ENCODE data around the gene CXCL9.
"Not testable (repeated sequence)": the region's sequence is repeated elsewhere in the genome, so short reads cannot be mapped to it uniquely, and the experiment has no call there.

The CXCL9 gene

DNA sequence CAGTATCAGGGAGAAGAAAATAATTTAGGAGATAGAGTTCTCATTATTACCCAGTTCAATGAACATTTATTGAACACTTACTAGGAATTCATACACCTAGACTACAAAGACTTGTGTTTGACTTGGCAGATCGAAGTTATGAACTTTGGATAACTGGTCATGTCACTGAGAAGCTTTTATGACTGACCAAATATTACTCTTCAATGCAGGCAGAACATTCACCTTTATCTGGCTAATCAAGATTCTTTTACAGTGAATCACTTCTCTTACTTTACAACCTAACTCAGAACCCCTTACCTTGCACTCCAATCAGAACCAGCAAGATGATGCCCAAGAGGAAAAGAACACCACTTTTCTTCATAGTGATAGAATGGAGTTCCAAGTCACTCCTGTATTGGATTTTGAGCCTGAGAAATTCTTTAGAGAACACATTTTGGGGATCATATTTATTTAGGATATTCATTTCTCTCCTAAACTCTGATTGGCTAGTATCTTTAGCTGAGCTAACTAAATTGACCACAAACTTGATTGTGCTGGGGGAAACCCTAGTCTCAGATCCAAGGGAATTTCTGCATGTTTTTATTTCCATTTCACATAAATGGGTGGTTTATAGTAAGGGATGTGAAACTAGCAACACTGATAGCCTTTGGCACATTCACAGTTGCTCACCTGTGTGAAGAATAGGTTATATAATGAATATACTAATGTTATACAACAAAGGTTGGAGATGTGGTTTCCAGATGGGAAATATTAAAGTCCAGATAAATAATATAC is at the start of gene CXCL9:
Gene CXCL9, minus strand, starts transcription at position 421 of the 774 bp plus-strand sequence. Its CDS starts 60 bp downstream, at position 361.
- no peak for DNase-seq

DNA sequence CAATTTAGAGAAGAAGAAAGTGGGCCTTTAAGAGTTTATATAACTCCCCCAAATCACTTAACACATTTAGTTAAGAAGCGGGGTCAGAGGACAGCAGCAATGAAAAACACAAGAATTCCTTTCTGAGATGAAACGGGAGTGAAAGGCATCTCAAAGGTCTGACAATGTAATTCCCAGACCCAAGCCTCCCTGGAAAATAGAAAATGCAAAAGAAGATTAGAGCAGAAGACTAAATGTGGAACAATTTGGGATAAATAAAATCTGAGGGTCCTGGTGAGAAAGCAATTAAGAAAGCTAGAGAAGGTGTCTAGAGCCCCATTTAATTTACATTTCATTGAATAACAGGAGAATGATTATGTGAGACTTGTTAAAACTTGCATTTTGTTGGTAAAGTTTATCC is 48.1 kb upstream of the CXCL9 start:
- DNase-seq = no peak

DNA sequence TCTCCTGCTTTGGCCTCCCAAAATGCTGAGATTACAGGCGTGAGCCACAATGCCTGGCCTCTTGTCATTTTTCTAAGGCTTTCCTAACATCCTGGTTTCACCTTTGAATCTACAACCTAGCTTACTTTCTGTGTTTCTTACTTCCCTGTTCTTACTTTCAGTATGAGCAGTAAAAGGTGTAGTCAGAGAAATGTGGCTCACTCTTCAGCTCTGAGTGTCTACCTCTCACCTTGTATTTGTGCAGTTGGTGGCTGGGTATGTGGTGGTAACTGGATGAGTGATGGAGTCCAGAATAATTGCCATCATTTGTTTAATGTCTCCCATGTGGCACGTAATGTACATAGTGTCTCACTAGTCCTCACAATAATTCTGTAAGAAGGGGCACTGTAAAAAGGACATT is 47.7 kb upstream of the CXCL9 start:
- no peak for DNase-seq

DNA sequence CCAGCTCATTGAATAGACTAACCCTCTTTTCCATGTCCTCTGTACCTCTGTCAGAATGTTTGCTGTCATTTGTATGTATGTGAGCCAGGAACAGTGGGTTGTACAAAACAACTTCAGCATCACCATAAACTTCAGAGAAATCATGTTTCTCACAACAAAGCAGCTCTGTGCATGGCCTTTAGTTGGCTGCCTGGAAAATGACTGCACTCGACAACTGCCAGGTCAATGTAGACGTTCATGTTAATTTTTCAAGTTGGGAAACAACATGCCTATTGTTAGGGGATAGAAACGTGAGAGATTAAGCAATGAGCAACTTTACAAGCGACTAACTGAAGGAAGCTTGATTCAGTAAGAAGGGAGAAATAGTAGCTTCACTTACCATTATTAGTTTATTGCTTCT is 46.4 kb upstream of the CXCL9 start:
- no peak for DNase-seq

DNA sequence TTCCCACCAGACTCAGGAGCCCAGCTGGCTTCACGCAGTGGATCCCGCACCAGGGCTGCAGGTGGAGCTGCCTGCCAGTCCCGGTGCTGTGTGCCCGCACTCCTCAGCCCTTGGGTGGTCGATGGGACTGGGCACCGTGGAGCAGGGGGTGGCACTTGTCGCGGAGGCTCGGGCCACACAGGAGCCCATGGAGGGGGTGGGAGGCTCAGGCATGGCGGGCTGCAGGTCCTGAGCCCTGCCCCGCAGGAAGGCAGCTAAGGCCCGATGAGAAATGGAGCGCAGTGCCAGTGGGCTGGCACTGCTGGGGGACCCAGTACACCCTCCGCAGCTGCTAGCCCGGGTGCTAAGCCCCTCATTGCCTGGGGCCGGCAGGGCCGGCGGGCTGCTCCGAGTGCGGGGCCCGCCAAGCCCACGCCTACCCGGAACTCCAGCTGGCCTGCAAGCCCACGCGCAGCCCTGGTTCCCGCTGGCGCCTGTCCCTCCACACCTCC is 43.3 kb upstream of the CXCL9 start:
- DNase-seq = not testable (repeated sequence)

DNA sequence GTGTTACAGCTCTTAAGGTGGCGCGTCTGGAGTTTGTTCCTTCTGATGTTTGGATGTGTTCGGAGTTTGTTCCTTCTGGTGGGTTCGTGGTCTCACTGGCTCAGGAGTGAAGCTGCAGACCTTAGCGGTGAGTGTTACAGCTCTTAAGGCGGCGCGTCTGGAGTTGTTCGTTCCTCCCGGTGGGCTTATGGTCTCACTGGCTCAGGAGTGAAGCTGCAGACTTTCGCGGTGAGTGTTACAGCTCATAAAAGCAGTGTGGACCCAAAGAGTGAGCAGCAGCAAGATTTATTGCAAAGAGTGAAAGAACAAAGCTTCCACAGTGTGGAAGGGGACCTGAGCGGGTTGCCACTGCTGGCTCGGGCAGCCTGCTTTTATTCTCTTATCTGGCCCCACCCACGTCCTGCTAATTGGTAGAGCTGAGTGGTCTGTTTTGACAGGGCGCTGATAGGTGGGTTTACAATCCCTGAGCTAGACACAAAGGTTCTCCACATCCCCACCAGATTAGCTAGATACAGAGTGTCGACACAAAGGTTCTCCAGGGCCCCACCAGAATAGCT is 42.6 kb upstream of the CXCL9 start:
- not testable (repeated sequence) for DNase-seq

DNA sequence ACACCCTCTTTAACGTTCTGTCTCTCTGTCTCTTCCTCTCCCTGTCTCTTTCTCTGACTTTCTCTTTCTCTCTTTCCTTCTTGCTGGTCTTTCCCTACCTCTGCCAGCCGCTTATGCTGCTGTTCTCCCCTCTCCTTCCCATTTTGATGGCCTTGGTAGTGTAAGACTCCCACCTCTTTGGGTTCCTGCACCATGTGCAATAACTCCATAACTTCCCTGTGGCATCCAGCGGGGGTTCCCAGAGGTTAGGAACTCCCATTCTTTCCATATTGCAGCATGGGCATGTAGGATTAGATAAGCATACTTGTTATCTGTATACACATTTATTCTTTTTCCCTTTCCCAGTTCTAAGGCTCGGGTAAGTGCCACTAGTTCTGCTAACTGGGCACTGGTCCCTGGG is 37.4 kb upstream of the CXCL9 start:
- DNase-seq = not testable (repeated sequence)

DNA sequence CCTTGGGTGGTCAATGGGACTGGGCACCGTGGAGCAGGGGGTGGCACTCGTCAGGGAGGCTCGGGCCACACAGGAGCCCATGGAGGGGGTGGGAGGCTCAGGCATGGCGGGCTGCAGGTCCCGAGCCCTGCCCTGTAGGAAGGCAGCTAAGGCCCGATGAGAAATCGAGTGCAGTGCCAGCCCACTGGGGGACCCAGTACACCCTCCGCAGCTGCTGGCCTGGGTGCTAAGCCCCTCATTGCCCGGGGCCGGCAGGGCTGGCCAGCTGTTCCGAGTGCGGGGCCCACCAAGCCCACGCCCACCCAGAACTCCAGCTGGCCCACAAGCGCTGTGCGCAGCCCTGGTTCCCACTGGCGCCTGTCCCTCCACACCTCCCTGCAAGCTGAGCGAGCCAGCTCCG is 36.0 kb upstream of the CXCL9 start:
- DNase-seq = not testable (repeated sequence)

DNA sequence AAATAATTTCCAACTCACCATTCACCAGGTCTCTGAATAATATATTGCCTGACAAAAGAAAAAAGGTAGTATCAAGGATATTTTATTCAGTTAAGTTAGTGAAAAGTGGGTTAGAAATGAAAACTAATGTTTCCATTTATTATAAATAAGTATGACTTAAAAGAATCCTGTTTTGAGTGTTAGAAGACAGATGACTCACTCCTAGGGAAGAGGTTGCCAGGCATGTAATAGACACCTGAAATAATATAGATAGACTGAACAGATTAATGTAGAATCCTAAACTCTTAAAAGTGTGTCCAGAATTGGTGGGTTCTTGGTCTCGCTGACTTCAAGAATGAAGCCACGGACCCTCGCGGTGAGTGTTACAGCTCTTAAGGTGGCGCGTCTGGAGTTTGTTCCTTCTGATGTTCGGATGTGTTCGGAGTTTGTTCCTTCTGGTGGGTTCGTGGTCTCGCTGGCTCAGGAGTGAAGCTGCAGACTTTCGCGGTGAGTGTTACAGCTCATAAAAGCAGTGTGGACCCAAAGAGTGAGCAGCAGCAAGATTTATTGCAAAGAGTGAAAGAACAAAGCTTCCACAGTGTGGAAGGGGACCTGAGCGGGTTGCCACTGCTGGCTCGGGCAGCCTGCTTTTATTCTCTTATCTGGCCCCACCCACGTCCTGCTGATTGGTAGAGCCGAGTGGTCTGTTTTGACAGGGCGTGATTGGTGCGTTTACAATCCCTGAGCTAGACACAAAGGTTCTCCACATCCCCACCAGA is 35.1 kb upstream of the CXCL9 start:
- not testable (repeated sequence) for DNase-seq

DNA sequence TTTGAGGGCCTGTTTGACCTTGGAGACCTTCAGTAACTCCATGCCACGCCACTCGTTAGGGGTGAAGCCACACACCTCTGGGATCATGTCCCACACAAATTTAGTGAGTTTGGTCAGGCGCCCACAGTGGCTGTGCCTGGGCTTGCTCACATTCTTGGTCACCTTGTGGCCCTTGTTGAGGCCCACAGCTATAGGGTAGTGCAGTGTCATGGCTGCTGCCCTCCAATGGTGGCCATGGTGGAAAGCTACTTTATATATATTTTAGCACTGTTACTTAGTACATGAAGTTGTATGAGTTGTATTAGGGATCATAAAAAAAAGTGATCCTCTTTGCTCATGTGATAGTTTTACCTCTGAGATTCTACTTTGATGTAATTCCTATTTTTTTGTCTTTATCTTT is 29.5 kb upstream of the CXCL9 start:
- no peak for DNase-seq

DNA sequence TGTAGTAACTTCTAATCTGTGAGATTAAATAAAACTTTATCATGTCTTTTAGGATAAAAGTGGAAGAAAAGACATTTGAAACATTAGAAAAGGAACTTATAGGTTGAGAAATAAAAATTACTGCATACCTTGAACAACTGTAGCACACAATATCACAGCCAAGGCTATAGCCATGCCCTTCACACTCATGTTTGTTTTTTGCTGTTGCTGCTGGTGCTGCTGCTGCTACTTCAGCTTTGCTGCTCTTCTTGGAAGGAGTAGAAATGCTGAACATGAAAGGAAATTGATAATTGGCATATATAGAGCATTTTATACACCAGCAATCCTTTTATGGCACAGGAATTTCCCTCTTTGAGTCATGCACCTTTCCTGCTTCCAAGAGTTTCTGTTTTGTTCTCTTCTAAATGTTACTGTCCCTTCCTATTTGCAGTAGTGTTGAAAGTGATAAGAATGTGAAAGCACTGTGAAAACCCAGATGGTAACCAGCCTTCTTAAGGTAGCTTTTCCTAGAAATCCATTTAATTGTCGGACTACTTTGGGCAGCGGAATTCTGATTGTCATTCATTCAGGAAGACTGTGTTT is 28.6 kb upstream of the CXCL9 start, which contains the start of gene CXCL11:
Gene CXCL11, minus strand, starts transcription at position 272 of the 582 bp plus-strand sequence. Its CDS starts 83 bp downstream, at position 189.
- peak; percentile 84 for DNase-seq

DNA sequence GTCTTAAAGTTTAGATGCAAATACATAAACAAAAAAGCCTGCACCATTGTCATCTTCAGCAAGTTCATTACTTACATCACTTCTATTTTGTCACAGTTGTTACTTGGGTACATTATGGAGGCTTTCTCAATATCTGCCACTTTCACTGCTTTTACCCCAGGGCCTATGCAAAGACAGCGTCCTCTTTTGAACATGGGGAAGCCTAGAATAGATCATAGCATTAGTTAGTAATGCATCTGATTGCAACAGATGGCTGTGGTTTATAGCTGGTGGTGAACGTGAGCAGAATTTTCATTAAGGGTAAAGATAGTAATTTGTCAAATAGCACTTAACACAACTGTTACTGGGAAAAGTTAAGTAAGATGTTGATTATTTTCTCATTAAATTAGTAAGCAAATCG is 27.8 kb upstream of the CXCL9 start:
- peak; percentile 96 for DNase-seq

DNA sequence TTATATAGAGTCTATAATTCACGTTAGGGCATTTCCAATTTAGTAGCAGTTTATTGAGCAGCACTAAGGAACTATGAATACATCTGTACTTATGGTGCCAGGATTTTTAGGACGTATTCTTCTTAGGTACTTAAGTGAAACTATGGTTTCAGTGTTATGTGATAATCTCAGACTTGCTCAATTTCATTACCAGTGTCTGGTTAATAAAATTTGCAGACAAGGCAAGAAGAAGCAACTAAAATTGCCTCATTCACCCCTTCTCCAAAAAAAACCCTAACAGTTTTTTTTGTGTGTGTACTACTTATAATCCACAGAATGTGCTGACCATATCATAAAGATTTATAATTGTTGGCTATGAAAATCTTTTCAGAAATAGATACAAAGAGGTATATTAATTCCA is 22.0 kb upstream of the CXCL9 start:
- DNase-seq = peak; percentile 93

DNA sequence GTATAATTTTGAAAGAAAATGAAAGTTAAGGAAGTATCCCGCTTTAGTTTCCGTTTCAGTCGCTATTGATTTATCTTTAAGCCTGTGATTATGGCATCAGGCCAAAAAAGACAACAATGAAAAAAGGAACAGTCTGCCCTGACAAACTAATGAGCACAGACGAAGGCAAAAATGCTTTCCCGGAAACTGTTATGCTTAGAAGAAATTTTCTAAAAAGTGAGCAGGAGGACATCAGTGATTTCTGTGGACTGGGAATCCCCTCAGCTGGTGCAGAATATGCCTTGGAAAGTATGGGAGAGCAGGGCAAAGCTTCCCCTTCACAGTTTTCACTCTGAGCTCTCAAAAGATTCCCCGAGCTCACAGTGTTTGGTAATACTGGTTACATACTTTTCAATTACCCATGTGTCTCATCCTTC is 21.0 kb upstream of the CXCL9 start:
- peak; percentile 95 for DNase-seq

DNA sequence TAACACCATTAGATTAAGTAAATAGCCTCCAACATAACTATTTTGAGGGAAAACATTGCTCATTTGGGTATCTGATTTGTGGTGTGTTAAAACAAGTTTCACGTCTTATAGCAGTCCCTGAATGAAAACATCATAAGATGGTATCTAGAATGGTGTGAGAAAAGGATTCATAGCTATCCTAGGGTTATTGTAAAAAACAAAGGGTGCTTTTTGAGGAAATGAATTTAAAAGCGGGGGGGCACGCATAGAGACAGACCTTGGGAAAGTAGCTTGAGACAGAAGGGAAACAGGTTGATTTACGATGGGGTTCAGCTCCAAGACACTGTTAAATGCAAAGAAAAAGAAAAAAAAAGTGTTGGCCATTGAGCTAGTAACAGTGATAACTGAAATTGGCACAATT is 16.8 kb upstream of the CXCL9 start:
- DNase-seq = peak; percentile 41

DNA sequence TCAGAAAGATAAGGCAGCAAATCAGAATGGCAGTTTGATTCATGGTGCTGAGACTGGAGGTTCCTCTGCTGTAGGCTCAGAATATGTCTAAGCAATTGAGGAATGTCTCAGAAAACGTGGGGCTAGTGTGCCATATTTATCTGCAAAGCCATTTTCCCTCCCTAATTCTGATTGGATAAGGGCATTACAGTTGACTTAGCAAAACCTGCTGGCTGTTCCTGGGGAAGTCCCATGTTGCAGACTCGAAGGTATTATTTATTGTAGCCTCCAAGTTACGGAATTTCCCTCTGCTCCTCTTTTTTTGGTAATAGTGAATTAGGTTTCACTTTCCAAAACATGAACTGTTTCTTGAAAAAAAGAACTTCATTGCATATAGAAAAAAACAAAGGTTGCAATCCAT is 16.1 kb upstream of the CXCL9 start, which contains the start of gene CXCL10:
Gene CXCL10, minus strand, starts transcription at position 109 of the 400 bp plus-strand sequence. Its CDS starts 66 bp downstream, at position 43.
- peak; percentile 97 for DNase-seq

DNA sequence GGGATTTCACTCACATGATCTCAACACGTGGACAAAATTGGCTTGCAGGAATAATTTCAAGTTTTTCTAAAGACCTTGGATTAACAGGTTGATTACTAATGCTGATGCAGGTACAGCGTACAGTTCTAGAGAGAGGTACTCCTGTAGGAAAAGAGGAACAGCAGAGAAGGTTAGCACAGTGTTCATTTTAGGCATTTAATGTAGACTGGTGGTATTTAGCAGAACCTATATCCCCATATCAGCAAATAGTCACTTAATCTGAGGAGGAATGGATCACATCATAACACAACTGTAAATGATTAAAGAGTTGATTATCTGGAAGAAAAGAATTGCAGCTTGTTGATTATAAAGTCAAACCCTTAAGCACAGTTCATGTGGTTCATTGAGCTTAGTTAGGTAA is 15.4 kb upstream of the CXCL9 start:
- DNase-seq = peak; percentile 19

DNA sequence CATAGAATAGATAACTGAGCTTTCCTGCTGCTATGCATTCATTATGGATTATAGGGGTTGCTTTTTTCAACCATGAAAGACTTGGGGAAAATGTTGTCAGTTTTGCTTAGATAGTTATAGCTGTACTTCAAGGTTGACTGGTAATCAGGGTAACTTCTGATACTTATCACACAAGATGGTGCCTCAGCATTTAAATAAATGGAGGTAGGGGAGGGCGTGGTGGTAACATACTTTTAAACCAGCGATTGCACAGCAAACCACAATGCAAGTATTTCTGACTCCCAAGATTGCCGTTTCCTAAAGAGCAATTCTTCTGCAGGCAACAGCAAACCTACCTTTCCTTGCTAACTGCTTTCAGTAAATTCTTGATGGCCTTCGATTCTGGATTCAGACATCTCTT is 14.7 kb upstream of the CXCL9 start:
- DNase-seq = peak; percentile 38

DNA sequence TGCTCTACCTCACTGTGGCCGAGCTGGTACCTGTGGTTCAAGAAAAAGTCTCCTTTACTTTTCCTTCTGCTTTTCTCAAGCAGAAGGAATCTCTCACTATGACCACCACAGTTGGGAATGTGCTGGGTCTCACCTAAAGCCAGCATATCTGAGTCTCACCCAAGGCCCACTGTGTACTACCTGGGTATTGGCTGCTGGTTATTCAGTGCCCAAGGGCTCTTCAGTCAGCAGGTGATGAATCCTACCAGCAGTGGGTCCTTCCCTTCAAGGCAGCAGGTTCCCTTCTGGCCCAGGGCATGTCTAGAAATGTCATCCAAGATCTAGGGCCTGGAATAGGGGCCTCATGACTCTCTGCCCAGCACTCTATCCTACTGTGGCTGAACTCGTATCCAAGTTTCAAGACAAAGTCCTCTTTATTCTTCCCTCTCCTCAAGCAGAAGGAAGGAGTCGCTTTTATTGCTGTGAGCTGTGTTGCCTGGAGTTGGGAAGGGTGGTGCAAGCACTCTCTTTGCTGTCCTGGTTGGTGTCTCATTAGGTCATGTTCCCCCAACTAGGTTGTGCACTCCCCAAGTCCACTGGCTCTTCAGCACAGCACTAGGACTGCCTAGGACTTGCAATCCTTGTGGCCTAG is 9.9 kb upstream of the CXCL9 start:
- DNase-seq = no peak

DNA sequence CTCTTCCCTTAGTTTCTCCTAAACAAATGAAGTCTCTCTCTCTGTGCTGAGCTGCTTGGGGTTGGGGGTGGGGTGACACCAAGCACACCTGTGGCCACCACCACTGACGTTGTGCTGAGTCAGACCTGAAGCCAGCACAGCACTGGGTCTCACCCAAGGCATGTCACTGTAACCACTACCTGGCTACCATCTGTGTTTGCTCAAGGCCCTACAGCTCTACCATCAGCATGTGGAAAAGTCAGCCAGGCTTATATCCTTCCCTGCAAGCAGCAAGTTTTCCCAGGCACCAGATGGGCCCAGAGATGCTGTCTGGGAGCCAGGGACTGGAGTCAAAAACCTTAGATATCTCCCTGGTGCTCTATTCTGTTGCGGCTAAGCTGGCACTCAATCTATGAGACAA is 9.1 kb upstream of the CXCL9 start:
- DNase-seq = no peak

DNA sequence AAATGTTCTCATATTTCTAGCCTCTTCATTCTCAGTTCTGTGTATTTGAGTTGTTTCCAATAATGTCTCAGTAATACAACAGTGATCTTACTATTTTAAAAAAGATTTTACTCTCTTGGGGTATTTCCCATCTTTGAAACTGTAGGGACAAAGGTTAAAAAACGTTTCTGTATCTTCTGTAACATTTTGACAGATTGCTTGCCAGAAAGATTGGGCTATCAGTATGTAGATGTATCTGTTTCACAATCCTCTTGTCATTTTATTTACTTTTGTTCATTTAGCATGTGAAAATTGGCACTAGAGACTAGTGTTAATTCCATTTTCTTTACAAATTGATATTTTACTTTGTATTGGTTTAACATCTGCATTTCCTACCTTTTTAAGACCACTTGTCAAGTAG is 6.2 kb upstream of the CXCL9 start:
- DNase-seq = no peak

DNA sequence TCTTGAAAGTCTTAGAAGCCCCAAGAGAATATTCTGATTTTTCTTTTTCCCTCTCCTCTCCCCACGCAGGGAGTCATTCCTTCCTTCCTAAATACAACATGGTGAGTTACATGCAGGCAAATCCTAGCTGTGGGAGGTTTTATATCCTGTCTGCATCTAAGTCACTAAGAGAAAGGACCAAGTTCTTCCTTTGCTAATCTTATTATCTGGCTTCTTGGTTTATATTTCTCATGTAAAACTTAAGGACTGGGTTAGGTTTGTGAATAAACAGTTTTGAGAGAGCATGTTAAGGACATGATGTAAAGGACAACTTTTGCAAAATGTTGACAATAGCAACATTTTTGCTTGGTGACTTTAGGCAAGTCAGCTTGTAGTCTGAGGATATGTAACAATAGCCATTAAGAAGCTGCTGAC is 5.1 kb upstream of the CXCL9 start:
- DNase-seq = no peak

All from inflammatory macrophage treated with lipopolysaccharide for 4 hours (primary cell).